H1 (cell line): Measurements from ENCODE around the gene PPP1CB. TPM values are rescaled to one million over a fixed set of nuclear protein-coding genes. Genes with fewer than 3 reads are reported as not detected.

Source experiments
- CTCF ChIA-PET: fragments of 300-600 bp; sonication (Branson Sonifier 250); formaldehyde crosslinking; loops from one replicate; lab custom pipeline; 2021; ENCODE audit not compliant: partially characterized antibody; lab: Charles Lee
- POLR2A ChIA-PET: fragments of 300-600 bp; sonication (Branson Sonifier 250); formaldehyde crosslinking; loops from one replicate; lab custom pipeline; 2021; ENCODE audit warnings: inconsistent platforms; ENCODE audit not compliant: partially characterized antibody; lab: Charles Lee
- DNase-seq, 2 experiments: peaks; one replicate each; pipeline versions ENCODE4 v3.0.0 to v3.0.0-alpha.2; 2010 to 2022; ENCODE audit warnings: low spot score in 2 of 2, low read depth in 1 of 2, mixed read lengths in 1 of 2
- FAIRE-seq: peaks from 2 replicates; lab custom pipeline; 2011; peaks lifted over from hg19 to GRCh38; lab: Jason Lieb, UNC
- H2AFZ ChIP-seq: 2 replicates; pipeline ENCODE4 v1.8.1; 2012; ENCODE audit warnings: low read length, inconsistent platforms
- H2AK5ac ChIP-seq: 2 replicates; pipeline ENCODE4 v1.6.1; 2013; ENCODE audit warnings: low read depth, low read length
- H2BK120ac ChIP-seq: replicated peaks from 2 replicates; pipeline ENCODE3; 2013; ENCODE audit warnings: low read depth, low read length, inconsistent platforms
- H2BK12ac ChIP-seq: 2 replicates; pipeline ENCODE4 v1.6.1; 2013; ENCODE audit warnings: low read depth, low read length
- H2BK15ac ChIP-seq: 2 replicates; pipeline ENCODE4 v1.6.1; 2013; ENCODE audit warnings: low read length
- H2BK20ac ChIP-seq: 2 replicates; pipeline ENCODE4 v1.6.1; 2013; ENCODE audit warnings: low read length
- H2BK5ac ChIP-seq: 2 replicates; pipeline ENCODE4 v1.6.1; 2013; ENCODE audit warnings: low read depth, low read length
- H3K14ac ChIP-seq: 2 replicates; pipeline ENCODE4 v1.6.1; 2013; ENCODE audit warnings: inconsistent platforms; ENCODE audit not compliant: insufficient read length
- H3K18ac ChIP-seq: 2 replicates; pipeline ENCODE4 v1.6.1; 2013; ENCODE audit warnings: low read length; ENCODE audit errors: extremely low read depth
- H3K23ac ChIP-seq: 2 replicates; pipeline ENCODE4 v1.6.1; 2013; ENCODE audit warnings: inconsistent platforms; ENCODE audit not compliant: insufficient read length
- H3K23me2 ChIP-seq: 2 replicates; pipeline ENCODE4 v1.6.1; 2013; ENCODE audit warnings: low read depth, low read length
- H3K27ac ChIP-seq: 2 replicates; pipeline ENCODE4 v1.6.1; 2011; ENCODE audit warnings: low read depth, low read length, inconsistent platforms
- H3K27me3 ChIP-seq, 4 experiments: replicated peaks in 1 of 4; 1 replicate in 1 of 4; 2 replicates in 3 of 4; pipeline versions ENCODE4 v1.6.1 to v1.8.1; 2011 to 2013; ENCODE audit warnings: low read length in 3 of 4, mild to moderate bottlenecking in 3 of 4, inconsistent platforms in 2 of 4, mixed read lengths in 2 of 4, moderate library complexity in 1 of 4; ENCODE audit not compliant: control insufficient read depth in 3 of 4, insufficient read depth in 3 of 4; ENCODE audit errors: extremely low read depth in 1 of 4
- H3K36me3 ChIP-seq, 4 experiments: 2 replicates each; pipeline versions ENCODE4 v1.6.1 to v1.8.1; 2011 to 2013; ENCODE audit warnings: mild to moderate bottlenecking in 4 of 4, low read length in 3 of 4, moderate library complexity in 2 of 4, control low read depth in 1 of 4, inconsistent platforms in 1 of 4; ENCODE audit not compliant: insufficient read depth in 4 of 4, control insufficient read depth in 2 of 4
- H3K4ac ChIP-seq: replicated peaks from 2 replicates; pipeline ENCODE3; 2013; ENCODE audit warnings: low read length, low read depth, mixed read lengths, inconsistent platforms; ENCODE audit not compliant: insufficient read length
- H3K4me1 ChIP-seq, 4 experiments: replicated peaks in 1 of 4; 1 replicate in 1 of 4; 2 replicates in 3 of 4; pipeline versions ENCODE4 v1.6.1 to v1.8.1; 2011 to 2013; ENCODE audit warnings: low read length in 3 of 4, inconsistent platforms in 2 of 4, mixed read lengths in 1 of 4; ENCODE audit not compliant: insufficient read depth in 4 of 4, control insufficient read depth in 3 of 4
- H3K4me2 ChIP-seq, 2 experiments: 2 replicates each; pipeline versions ENCODE4 v1.6.1 to v1.8.1; 2011 to 2013; ENCODE audit warnings: low read depth in 2 of 2, low read length in 2 of 2, control low read depth in 1 of 2, inconsistent platforms in 1 of 2, mild to moderate bottlenecking in 1 of 2; ENCODE audit not compliant: insufficient read depth in 1 of 2
- H3K4me3 ChIP-seq, 4 experiments: fragments of 200-600, 300-600 bp in 1 of 4; sonication (generic), shearing (Covaris generic), sonication (Bioruptor Twin) in 1 of 4; 2 replicates each; pipeline versions ENCODE4 v1.5.1 to v1.8.1; 2011 to 2016; ENCODE audit warnings: low read length in 4 of 4, low read depth in 3 of 4, control low read depth in 2 of 4, inconsistent platforms in 2 of 4, mild to moderate bottlenecking in 2 of 4, mixed read lengths in 1 of 4, moderate library complexity in 1 of 4; ENCODE audit not compliant: insufficient read depth in 2 of 4; ENCODE audit errors: extremely low read depth in 1 of 4
- H3K56ac ChIP-seq: replicated peaks from 2 replicates; pipeline ENCODE3; 2013; ENCODE audit warnings: low read depth, mild to moderate bottlenecking, mixed read lengths, low read length, inconsistent platforms; ENCODE audit not compliant: insufficient read length
- H3K79me1 ChIP-seq: 2 replicates; pipeline ENCODE4 v1.6.1; 2013; ENCODE audit warnings: low read depth, low read length, control low read depth
- H3K79me2 ChIP-seq, 2 experiments: 2 replicates each; pipeline versions ENCODE4 v1.6.1 to v1.8.1; 2012 to 2013; ENCODE audit warnings: low read length in 2 of 2, mild to moderate bottlenecking in 2 of 2, inconsistent platforms in 1 of 2; ENCODE audit not compliant: insufficient read depth in 2 of 2, control insufficient read depth in 1 of 2
- H3K9ac ChIP-seq, 4 experiments: replicated peaks in 1 of 4; 1 replicate in 1 of 4; 2 replicates in 3 of 4; pipeline versions ENCODE4 v1.6.1 to v1.8.1; 2011 to 2013; ENCODE audit warnings: low read depth in 3 of 4, low read length in 3 of 4, control low read depth in 2 of 4, mild to moderate bottlenecking in 2 of 4, moderate library complexity in 2 of 4, inconsistent platforms in 1 of 4; ENCODE audit errors: extremely low read depth in 1 of 4
- H3K9me3 ChIP-seq, 2 experiments: 2 replicates each; pipeline versions ENCODE4 v1.6.1 to v1.8.1; 2012 to 2013; ENCODE audit warnings: mild to moderate bottlenecking in 2 of 2, moderate library complexity in 2 of 2, control low read depth in 1 of 2, inconsistent platforms in 1 of 2, low read depth in 1 of 2, low read length in 1 of 2, mixed read lengths in 1 of 2; ENCODE audit not compliant: insufficient read depth in 2 of 2
- H4K20me1 ChIP-seq, 2 experiments: replicated peaks in 1 of 2; 2 replicates each; pipeline versions ENCODE3 to v1.8.1; 2011 to 2013; ENCODE audit warnings: inconsistent platforms in 2 of 2, low read length in 2 of 2, mild to moderate bottlenecking in 1 of 2; ENCODE audit not compliant: insufficient read depth in 2 of 2, control insufficient read depth in 1 of 2
- H4K5ac ChIP-seq: 2 replicates; pipeline ENCODE4 v1.6.1; 2013; ENCODE audit warnings: low read length, low read depth, mixed read lengths, inconsistent platforms; ENCODE audit not compliant: insufficient read length
- H4K8ac ChIP-seq: 2 replicates; pipeline ENCODE4 v1.8.0; 2013; ENCODE audit warnings: mild to moderate bottlenecking, moderate library complexity, low read length, inconsistent platforms; ENCODE audit not compliant: insufficient read depth; ENCODE audit errors: extremely low read depth
- H4K91ac ChIP-seq: replicated peaks from 2 replicates; pipeline ENCODE3; 2013; ENCODE audit warnings: low read length, mixed read lengths, inconsistent platforms; ENCODE audit not compliant: insufficient read length
- JUN ChIP-seq: IDR thresholded peaks from 2 replicates; pipeline ENCODE4 v1.6.1; 2011; ENCODE audit warnings: low read depth, mild to moderate bottlenecking, improper control_type of control experiment, low read length
- NRF1 ChIP-seq: IDR thresholded peaks from 2 replicates; pipeline ENCODE4 v1.6.1; 2011; ENCODE audit warnings: mild to moderate bottlenecking, low read depth, low read length, improper control_type of control experiment
- RFX5 ChIP-seq: IDR thresholded peaks from 2 replicates; pipeline ENCODE4 v1.6.1; 2011; ENCODE audit warnings: low read depth, low read length, improper control_type of control experiment, borderline replicate concordance
- SIX5 ChIP-seq: IDR thresholded peaks from 2 replicates; pipeline ENCODE4 v1.6.1; 2011; ENCODE audit warnings: mild to moderate bottlenecking, low read depth, low read length
- TCF12 ChIP-seq: IDR thresholded peaks from 2 replicates; pipeline ENCODE4 v1.6.1; 2011; ENCODE audit warnings: low read depth, mild to moderate bottlenecking, low read length
- WGBS, 2 experiments: shearing (Covaris generic) in 1 of 2; methylation state at CpG; one replicate each; pipeline versions ENCODE4 v1.1.6 to v1.1.7; 2013 to 2015; ENCODE audit warnings: low lambda C conversion rate in 2 of 2, mixed read lengths in 2 of 2, inconsistent platforms in 1 of 2, low coverage in 1 of 2, missing lambda C conversion rate in 1 of 2; ENCODE audit not compliant: insufficient replicate concordance in 2 of 2, insufficient coverage in 1 of 2, insufficient read length in 1 of 2; ENCODE audit errors: extremely low coverage in 1 of 2, missing lambda C conversion rate in 1 of 2; 5-methylcytosine and 5-hydroxymethylcytosine counted together
- polyA plus RNA-seq, 7 experiments: library from polyadenylated mRNA; depleted of rRNA in 3 of 7; stranded (reverse) in 5 of 7; unstranded in 2 of 7; fragments of >200 nt in 5 of 7; fragments of 200-250 nt in 2 of 7; gene quantifications; 1 replicate in 5 of 7; 2 replicates in 1 of 7; 4 replicates in 1 of 7; pipeline versions ENCODE4 v1.2.1 to v1.2.3, GENCODE V29; 2011 to 2013; ENCODE audit warnings: missing spikeins in 2 of 7, mixed read lengths in 2 of 7
- total RNA-seq: library from RNA; stranded (reverse); fragmentation: NEBNext Ultra II Directional; extraction: Animal tissue kit (Norgen Biotek cat#: 25700); gene quantifications from 2 replicates; pipeline ENCODE4 v1.2.1, GENCODE V29; 2021

Gene PPP1CB
- total and polyA plus RNA-seq, 2 of the 8 experiments (the other 6 are each of a cell fraction or from before 2014, with no cell fraction given) = 30.7 to 158 TPM

- no peaks in the 10 kb centered on the region for H3K79me2 ChIP-seq
- no peak overlapping the region for H3K4me2 ChIP-seq
- H2BK12ac ChIP-seq = no peak overlapping the region
- no peaks in the 10 kb centered on the region for H3K79me1 ChIP-seq
- no peaks in the 10 kb centered on the region for H3K23me2 ChIP-seq
- H4K8ac ChIP-seq = no peak overlapping the region
- no peak overlapping the region for H3K9ac ChIP-seq
- H3K56ac ChIP-seq = no peak overlapping the region
- H2BK15ac ChIP-seq = no peak overlapping the region
- H2AK5ac ChIP-seq = no peak overlapping the region
- no peak overlapping the region for H4K5ac ChIP-seq
- ChIA-PET CTCF (interaction anchor here (0.6 to 2.5 kb wide), 4 partner anchors 12 to 832 kb away, joined by 3 to 7 read pairs (median 4); no protein-coding TSS in a partner anchor), POLR2A (interaction anchor here (1.5 kb wide), 1 partner anchor 45 kb away, joined by 4 read pairs; no protein-coding TSS in a partner anchor)
- no peaks in the 10 kb centered on the region for H3K36me3 ChIP-seq
- H3K18ac ChIP-seq = no peak overlapping the region
- H3K27ac ChIP-seq = no peak overlapping the region
- DNase-seq (no peak), FAIRE-seq (no peak)
- no peak overlapping the region for H3K4me3 ChIP-seq
- no peaks in the 10 kb centered on the region for H3K9me3 ChIP-seq
- H4K91ac ChIP-seq = no peak overlapping the region
- WGBS, 2 experiments = 92% methylated on average over 2 of the region's 2 CpGs; no CpG with 5 or more reads in 1 of the 2 experiments
- no peak overlapping the region for H2BK120ac ChIP-seq
- H2BK20ac ChIP-seq = no peak overlapping the region
- no peak overlapping the region for H3K4ac ChIP-seq
- H2BK5ac ChIP-seq = no peak overlapping the region
- no peaks in the 10 kb centered on the region for H3K4me1 ChIP-seq
- H3K14ac ChIP-seq = no peak overlapping the region
- no peak overlapping the region for H2AFZ ChIP-seq
- H3K27me3 ChIP-seq = no peaks in the 10 kb centered on the region
- no peaks in the 10 kb centered on the region for H4K20me1 ChIP-seq
- H3K23ac ChIP-seq = no peak overlapping the region
- TF ChIP-seq JUN (no peak), SIX5 (no peak), NRF1 (no peak), TCF12 (no peak), RFX5 (no peak)
Observed at GRCh38 chr2:28824207-28824606, 72.6 kb downstream of the PPP1CB start.
